MCF 10A (cell line): ENCODE measurements around the gene SOX10. TPM values are rescaled to one million over a fixed set of nuclear protein-coding genes. Genes with fewer than 3 reads are reported as not detected.

Experiments used
- BruUV-seq: library from RNA; stranded (reverse); fragments of 400-500 nt; replicated peaks from 2 replicates; lab custom pipeline; 2021; lab: Mats Ljungman, UMichigan
- CTCF ChIA-PET: fragments of 300-600 bp; sonication (Branson Sonifier 250); formaldehyde crosslinking; extraction: SDS; loops from one replicate; lab custom pipeline; 2021; ENCODE audit warnings: antibody characterized with exemption, inconsistent platforms; lab: Yijun Ruan, JAX
- POLR2A ChIA-PET: fragments of 300-600, 350-650 bp; sonication (Branson Sonifier 250); formaldehyde crosslinking; extraction: SDS; loops from one replicate; lab custom pipeline; 2020; ENCODE audit warnings: antibody characterized with exemption, inconsistent platforms; lab: Yijun Ruan, JAX
- DNase-seq: peaks from one replicate; pipeline ENCODE4 v3.0.0-alpha.2; 2018; ENCODE audit not compliant: unreplicated experiment
- H3K27ac Mint-ChIP-seq: one replicate; pipeline ENCODE4 v1.8.0; 2022; ENCODE audit warnings: mild to moderate bottlenecking, low read depth, mixed read lengths; ENCODE audit not compliant: unreplicated experiment
- H3K27me3 Mint-ChIP-seq: one replicate; pipeline ENCODE4 v1.8.0; 2022; ENCODE audit warnings: mixed read lengths; ENCODE audit not compliant: insufficient read depth, unreplicated experiment
- H3K36me3 Mint-ChIP-seq: one replicate; pipeline ENCODE4 v1.8.0; 2022; ENCODE audit warnings: mild to moderate bottlenecking, moderate library complexity, mixed read lengths; ENCODE audit not compliant: insufficient read depth, unreplicated experiment
- H3K4me1 Mint-ChIP-seq: one replicate; pipeline ENCODE4 v1.8.0; 2022; ENCODE audit warnings: mixed read lengths; ENCODE audit not compliant: insufficient read depth, unreplicated experiment
- H3K4me3 Mint-ChIP-seq: one replicate; pipeline ENCODE4 v1.8.0; 2022; ENCODE audit warnings: mild to moderate bottlenecking, moderate library complexity, mixed read lengths; ENCODE audit not compliant: unreplicated experiment
- H3K9me3 Mint-ChIP-seq: one replicate; pipeline ENCODE4 v1.8.0; 2022; ENCODE audit warnings: mixed read lengths; ENCODE audit not compliant: unreplicated experiment
- CTCF ChIP-seq: fragments of 200-600 bp; IDR thresholded peaks from one replicate; pipeline ENCODE4 v1.8.0; 2022; ENCODE audit warnings: antibody characterized with exemption, mild to moderate bottlenecking; ENCODE audit not compliant: unreplicated experiment
- intact Hi-C: fragments of 100-400 bp; cut with micrococcal nuclease; formaldehyde crosslinking; loops from 2 replicates; pipeline ENCODE4 v1.14.1; 2022
- total RNA-seq: library from RNA; stranded (reverse); gene quantifications from 2 replicates; pipeline ENCODE4 v1.2.3, GENCODE V29; 2022

The SOX10 gene
- total RNA-seq, 1 experiment from 2014 or later = not detected

GRCh38 chr22:38023045-38023444 lies 38.7 kb upstream of the SOX10 start:
- no TSS peak for BruUV-seq
- DNase-seq = no peak
- no peaks in the 10 kb centered on the region for H3K36me3 Mint-ChIP-seq
- ChIA-PET POLR2A (no interaction called here), CTCF (no interaction called here)
- TF ChIP-seq CTCF = no peak
- no peak overlapping the region for H3K27ac Mint-ChIP-seq
- intact Hi-C loops = no loop called here
- no peaks in the 10 kb centered on the region for H3K9me3 Mint-ChIP-seq
- no peaks in the 10 kb centered on the region for H3K4me1 Mint-ChIP-seq
- H3K4me3 Mint-ChIP-seq = no peak overlapping the region
- H3K27me3 Mint-ChIP-seq = peaks cover 8% of the 10 kb centered on the region

GRCh38 chr22:38021206-38021605 lies 36.9 kb upstream of the SOX10 start:
- no peaks in the 10 kb centered on the region for H3K36me3 Mint-ChIP-seq
- no peak for TF ChIP-seq CTCF
- H3K4me3 Mint-ChIP-seq = no peak overlapping the region
- POLR2A ChIA-PET = no interaction called here
- DNase-seq = no peak
- peaks cover 8% of the 10 kb centered on the region for H3K27me3 Mint-ChIP-seq
- no peaks in the 10 kb centered on the region for H3K9me3 Mint-ChIP-seq
- no peaks in the 10 kb centered on the region for H3K4me1 Mint-ChIP-seq
- BruUV-seq = no TSS peak
- H3K27ac Mint-ChIP-seq = no peak overlapping the region
- intact Hi-C loops = no loop called here
- CTCF ChIA-PET = interaction anchor here (0.6 kb wide), 1 partner anchor 39 kb away, joined by 3 read pairs; no protein-coding TSS in a partner anchor

GRCh38 chr22:38018938-38019827 lies 34.8 kb upstream of the SOX10 start:
- no TSS peak for BruUV-seq
- DNase-seq = no peak
- no peaks in the 10 kb centered on the region for H3K9me3 Mint-ChIP-seq
- ChIA-PET POLR2A (no interaction called here), CTCF (interaction anchor here (0.6 kb wide), 1 partner anchor 198 kb away, joined by 3 read pairs; no protein-coding TSS in a partner anchor)
- H3K4me1 Mint-ChIP-seq = no peaks in the 10 kb centered on the region
- H3K36me3 Mint-ChIP-seq = no peaks in the 10 kb centered on the region
- H3K27me3 Mint-ChIP-seq = no peaks in the 10 kb centered on the region
- no peak overlapping the region for H3K4me3 Mint-ChIP-seq
- no peak overlapping the region for H3K27ac Mint-ChIP-seq
- intact Hi-C loops = no loop called here
- no peak for TF ChIP-seq CTCF

- no TSS peak for BruUV-seq
- POLR2A ChIA-PET = interaction anchor here (0.7 kb wide), 1 partner anchor 343 kb away, joined by 3 read pairs; no protein-coding TSS in a partner anchor
- intact Hi-C loops = no loop called here
- no peak for TF ChIP-seq CTCF
- CTCF ChIA-PET = interaction anchor here (0.6 to 1.0 kb wide), 2 partner anchors 155 to 197 kb away, joined by 3 read pairs; no protein-coding TSS in a partner anchor
- no peak overlapping the region for H3K4me3 Mint-ChIP-seq
- no peak overlapping the region for H3K27ac Mint-ChIP-seq
- H3K36me3 Mint-ChIP-seq = no peaks in the 10 kb centered on the region
- H3K9me3 Mint-ChIP-seq = no peaks in the 10 kb centered on the region
- no peak for DNase-seq
- peaks cover under 1% of the 10 kb centered on the region for H3K4me1 Mint-ChIP-seq
- no peaks in the 10 kb centered on the region for H3K27me3 Mint-ChIP-seq
These were observed 33.9 kb upstream of the SOX10 start for GRCh38 chr22:38017939-38018885.
